Gastroesophageal sphincter (tissue), 4 donors: ENCODE measurements around the gene NPC2. TPM values are rescaled to one million over a fixed set of nuclear protein-coding genes. Genes with fewer than 3 reads are reported as not detected.
A peak's percentile ranks its signal among the peaks of the same experiment; 100 is the strongest.

Experiments used
- ATAC-seq: fragments of 150-250 bp; one replicate; pipeline ENCODE4 v1.9.1; 2016; ENCODE audit warnings: mild to moderate bottlenecking, moderate library complexity
- H3K27ac ChIP-seq, 4 donors: fragments of 200-600 bp; sonication (generic) in 3 of 4; 1 replicate in 3 of 4; 2 replicates in 1 of 4; pipeline ENCODE4 v1.5.1; 2016 to 2019
- H3K27me3 ChIP-seq: fragments of 200-600 bp; sonication (generic); one replicate; pipeline ENCODE4 v1.5.1; 2019
- H3K36me3 ChIP-seq, 2 donors: fragments of 200-600 bp; sonication (generic); one replicate each; pipeline ENCODE4 v1.5.1; 2019; ENCODE audit warnings: control low read depth in 1 of 2
- H3K4me1 ChIP-seq, 3 donors: fragments of 200-600 bp; sonication (generic); 1 replicate in 2 of 3; 2 replicates in 1 of 3; pipeline ENCODE4 v1.5.1; 2016 to 2019; ENCODE audit warnings: control low read depth in 2 of 3
- H3K4me3 ChIP-seq, 2 donors: fragments of 200-600 bp; sonication (generic); one replicate each; pipeline ENCODE4 v1.5.1; 2019; ENCODE audit warnings: mild to moderate bottlenecking in 1 of 2, moderate library complexity in 1 of 2
- H3K9me3 ChIP-seq, 3 donors: fragments of 200-600 bp; sonication (generic); one replicate each; pipeline ENCODE4 v1.5.1; 2017 to 2019; ENCODE audit warnings: control low read depth in 2 of 3
- CTCF ChIP-seq, 4 experiments: fragments of 200-600 bp in 2 of 4; fragments of 450-650 bp in 2 of 4; sonication (generic) in 1 of 4; IDR thresholded peaks; one replicate each; pipeline ENCODE4 v1.5.1; 2017 to 2019; ENCODE audit warnings: antibody characterized with exemption in 4 of 4, mild to moderate bottlenecking in 2 of 4, moderate library complexity in 2 of 4
- EP300 ChIP-seq: sonication (generic); formaldehyde crosslinking; IDR thresholded peaks from one replicate; pipeline ENCODE4 v1.6.1; 2017; ENCODE audit warnings: antibody characterized with exemption, mild to moderate bottlenecking
- POLR2A ChIP-seq, 2 donors: fragments of 450-650 bp; IDR thresholded peaks; one replicate each; pipeline ENCODE4 v1.6.1; 2017; ENCODE audit warnings: antibody characterized with exemption in 2 of 2, mild to moderate bottlenecking in 2 of 2, moderate library complexity in 1 of 2
- POLR2AphosphoS5 ChIP-seq: sonication (generic); formaldehyde crosslinking; IDR thresholded peaks from one replicate; pipeline ENCODE4 v1.6.1; 2017; ENCODE audit warnings: antibody characterized with exemption
- WGBS, 2 donors: methylation state at CpG; one replicate each; pipeline ENCODE4 v1.1.5; 2018; ENCODE audit warnings: low coverage in 1 of 2; 5-methylcytosine and 5-hydroxymethylcytosine counted together
- total RNA-seq, 4 donors: library from RNA; depleted of rRNA; stranded (reverse); fragments of >200 nt; gene quantifications; one replicate each; pipeline ENCODE4 v1.1.0, GENCODE V29; 2016

The NPC2 gene
- total RNA-seq, 4 donors from 2014 or later, result 81.9 to 302 (median 227) TPM

DNA sequence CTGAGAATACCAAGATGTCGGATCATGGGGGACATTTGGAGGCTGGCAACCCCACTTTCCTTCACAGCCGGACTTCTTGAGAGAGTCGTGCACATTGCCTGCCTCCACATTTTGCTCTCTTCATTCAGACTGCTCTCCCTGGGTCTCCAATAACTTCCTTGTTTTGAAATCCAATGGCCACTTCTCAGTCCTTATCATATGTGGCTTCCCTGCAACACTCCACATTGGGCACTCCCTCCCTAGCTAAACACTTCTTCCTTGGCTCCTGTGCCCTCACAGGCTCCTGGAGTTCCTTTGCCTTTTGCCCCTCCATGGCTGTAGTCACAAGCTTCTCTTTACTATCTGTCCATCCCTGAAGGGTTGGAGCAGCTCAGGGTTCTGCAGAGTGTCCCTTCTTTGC lies 30.1 kb downstream of the NPC2 start:
- TF ChIP-seq POLR2AphosphoS5 (no peak), CTCF (IDR thresholded peaks at IDR 0.05) (no peak), POLR2A (IDR thresholded peaks at IDR 0.05) (no peak), EP300 (no peak)
- H3K36me3 ChIP-seq, result no peaks in the 10 kb centered on the region
- no peaks in the 10 kb centered on the region for H3K27me3 ChIP-seq
- no peaks in the 10 kb centered on the region for H3K4me1 ChIP-seq
- H3K4me3 ChIP-seq, result no peak overlapping the region
- no peak overlapping the region for H3K27ac ChIP-seq
- no peak for ATAC-seq
- 95 to 100% methylated on average over 3 of the region's 3 CpGs for WGBS, 2 donors
- H3K9me3 ChIP-seq, result no peaks in the 10 kb centered on the region

GRCh38 chr14:74459976-74460375 lies 33.1 kb downstream of the NPC2 start:
- ATAC-seq, result no peak
- Histone ChIP-seq H3K27ac (no peak overlapping the region), H3K27me3 (no peaks in the 10 kb centered on the region), H3K36me3 (no peaks in the 10 kb centered on the region), H3K4me1 (no peaks in the 10 kb centered on the region), H3K4me3 (no peak overlapping the region), H3K9me3 (no peaks in the 10 kb centered on the region)
- TF ChIP-seq EP300 (no peak), CTCF (IDR thresholded peaks at IDR 0.05) (no peak), POLR2A (IDR thresholded peaks at IDR 0.05) (no peak), POLR2AphosphoS5 (no peak)
- 82 to 90% methylated on average over 4 to 6 of the region's 6 CpGs for WGBS, 2 donors

DNA sequence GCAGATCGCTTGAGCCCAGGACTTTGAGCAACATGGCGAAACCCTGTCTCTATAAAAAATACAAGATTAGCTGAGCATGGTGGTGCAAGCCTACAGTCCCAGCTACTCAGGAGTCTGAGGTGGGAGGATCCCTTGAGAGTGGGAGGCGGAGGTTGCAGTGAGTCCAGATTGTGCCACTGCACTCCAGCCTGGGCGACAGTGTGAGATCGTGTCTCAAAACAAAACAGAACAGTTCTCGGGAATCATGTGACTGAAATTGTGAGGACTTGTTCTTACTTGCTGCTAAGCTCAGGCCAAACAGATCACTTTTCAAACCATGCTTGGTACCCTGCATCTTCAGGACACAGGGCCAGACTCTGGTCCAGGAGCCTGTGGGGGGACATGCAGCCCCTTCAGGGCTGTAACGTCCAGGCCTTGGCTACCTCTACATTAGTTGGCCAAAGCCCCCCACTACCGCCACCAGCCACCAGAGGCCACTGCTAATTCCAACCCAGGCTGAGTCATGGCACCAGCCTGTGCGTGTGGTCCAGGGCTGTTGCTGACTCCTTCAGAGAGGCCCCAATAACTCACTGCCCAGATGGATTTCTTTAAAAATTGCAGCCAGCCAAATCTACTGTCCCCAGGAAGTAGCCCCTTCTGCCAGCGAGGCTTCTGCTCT lies 33.7 kb downstream of the NPC2 start:
- no peak overlapping the region for H3K27ac ChIP-seq
- H3K4me3 ChIP-seq, result no peak overlapping the region
- H3K36me3 ChIP-seq, result no peaks in the 10 kb centered on the region
- no peak for TF ChIP-seq POLR2A (IDR thresholded peaks at IDR 0.05)
- no peak for TF ChIP-seq EP300
- peak in 2 of 4 experiments; percentile 34 to 48 for TF ChIP-seq CTCF (IDR thresholded peaks at IDR 0.05)
- no peaks in the 10 kb centered on the region for H3K27me3 ChIP-seq
- ATAC-seq, result no peak
- no peaks in the 10 kb centered on the region for H3K9me3 ChIP-seq
- no peaks in the 10 kb centered on the region for H3K4me1 ChIP-seq
- 68 to 90% methylated on average over 2 to 4 of the region's 10 CpGs for WGBS, 2 donors

- Histone ChIP-seq H3K36me3 (no peaks in the 10 kb centered on the region), H3K27ac (no peak overlapping the region), H3K9me3 (no peaks in the 10 kb centered on the region), H3K27me3 (no peaks in the 10 kb centered on the region), H3K4me1 (no peaks in the 10 kb centered on the region), H3K4me3 (no peak overlapping the region)
- TF ChIP-seq CTCF (IDR thresholded peaks at IDR 0.05), result no peak
- no peak for TF ChIP-seq EP300
- TF ChIP-seq POLR2AphosphoS5, result no peak
- no peak for TF ChIP-seq POLR2A (IDR thresholded peaks at IDR 0.05)
- WGBS, 2 donors, result 64% methylated on average over 4 of the region's 4 CpGs; no CpG with 5 or more reads in 1 of the 2 donors
- ATAC-seq, result no peak
These were observed 35.6 kb downstream of the NPC2 start for GRCh38 chr14:74457565-74457895.
